ENCODE measurements around the gene ELAC1. TPM values are rescaled to one million over a fixed set of nuclear protein-coding genes. Genes with fewer than 3 reads are reported as not detected.

The ELAC1 gene
- total RNA-seq, 1 donor from 2014 or later = 14.0 TPM

DNA sequence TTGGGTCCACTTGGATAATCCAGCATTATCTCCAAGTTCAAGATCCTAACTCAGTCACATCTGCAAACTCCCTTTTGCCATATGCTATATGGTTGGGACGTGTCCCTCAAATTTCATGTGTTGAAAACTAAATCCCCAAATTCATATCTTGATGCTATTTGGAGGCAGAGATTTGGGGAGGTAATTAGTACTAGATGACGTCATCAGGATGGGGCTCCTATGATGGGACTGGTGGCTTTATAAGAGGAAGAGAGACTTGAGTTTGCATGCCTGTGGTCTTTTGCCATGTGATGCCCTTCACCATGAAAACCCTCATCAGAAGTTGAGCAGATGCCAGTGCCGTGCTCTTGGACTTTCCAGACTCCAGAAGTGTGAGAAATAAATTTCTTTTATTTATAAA, 45.4 kb downstream of the ELAC1 start:
- Mint-ChIP-seq H3K36me3 (ENCODE audit: low read depth) (no peaks in the 10 kb centered on the region), H3K27ac (no peak overlapping the region), H3K27me3 (no peaks in the 10 kb centered on the region), H3K4me1 (no peaks in the 10 kb centered on the region), H3K4me3 (no peak overlapping the region), H3K9me3 (no peaks in the 10 kb centered on the region)
- DNase-seq = no peak
- TF ChIP-seq, protein P1, sequence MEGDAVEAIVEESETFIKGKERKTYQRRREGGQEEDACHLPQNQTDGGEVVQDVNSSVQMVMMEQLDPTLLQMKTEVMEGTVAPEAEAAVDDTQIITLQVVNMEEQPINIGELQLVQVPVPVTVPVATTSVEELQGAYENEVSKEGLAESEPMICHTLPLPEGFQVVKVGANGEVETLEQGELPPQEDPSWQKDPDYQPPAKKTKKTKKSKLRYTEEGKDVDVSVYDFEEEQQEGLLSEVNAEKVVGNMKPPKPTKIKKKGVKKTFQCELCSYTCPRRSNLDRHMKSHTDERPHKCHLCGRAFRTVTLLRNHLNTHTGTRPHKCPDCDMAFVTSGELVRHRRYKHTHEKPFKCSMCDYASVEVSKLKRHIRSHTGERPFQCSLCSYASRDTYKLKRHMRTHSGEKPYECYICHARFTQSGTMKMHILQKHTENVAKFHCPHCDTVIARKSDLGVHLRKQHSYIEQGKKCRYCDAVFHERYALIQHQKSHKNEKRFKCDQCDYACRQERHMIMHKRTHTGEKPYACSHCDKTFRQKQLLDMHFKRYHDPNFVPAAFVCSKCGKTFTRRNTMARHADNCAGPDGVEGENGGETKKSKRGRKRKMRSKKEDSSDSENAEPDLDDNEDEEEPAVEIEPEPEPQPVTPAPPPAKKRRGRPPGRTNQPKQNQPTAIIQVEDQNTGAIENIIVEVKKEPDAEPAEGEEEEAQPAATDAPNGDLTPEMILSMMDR (IDR thresholded peaks at IDR 0.05) = no peak
- intact Hi-C loops (cut with micrococcal nuclease) = no loop called here
- no peak for ATAC-seq (ENCODE audit: low read depth)
- POLR2A ChIA-PET = no interaction called here
- CTCF ChIA-PET = no interaction called here

DNA sequence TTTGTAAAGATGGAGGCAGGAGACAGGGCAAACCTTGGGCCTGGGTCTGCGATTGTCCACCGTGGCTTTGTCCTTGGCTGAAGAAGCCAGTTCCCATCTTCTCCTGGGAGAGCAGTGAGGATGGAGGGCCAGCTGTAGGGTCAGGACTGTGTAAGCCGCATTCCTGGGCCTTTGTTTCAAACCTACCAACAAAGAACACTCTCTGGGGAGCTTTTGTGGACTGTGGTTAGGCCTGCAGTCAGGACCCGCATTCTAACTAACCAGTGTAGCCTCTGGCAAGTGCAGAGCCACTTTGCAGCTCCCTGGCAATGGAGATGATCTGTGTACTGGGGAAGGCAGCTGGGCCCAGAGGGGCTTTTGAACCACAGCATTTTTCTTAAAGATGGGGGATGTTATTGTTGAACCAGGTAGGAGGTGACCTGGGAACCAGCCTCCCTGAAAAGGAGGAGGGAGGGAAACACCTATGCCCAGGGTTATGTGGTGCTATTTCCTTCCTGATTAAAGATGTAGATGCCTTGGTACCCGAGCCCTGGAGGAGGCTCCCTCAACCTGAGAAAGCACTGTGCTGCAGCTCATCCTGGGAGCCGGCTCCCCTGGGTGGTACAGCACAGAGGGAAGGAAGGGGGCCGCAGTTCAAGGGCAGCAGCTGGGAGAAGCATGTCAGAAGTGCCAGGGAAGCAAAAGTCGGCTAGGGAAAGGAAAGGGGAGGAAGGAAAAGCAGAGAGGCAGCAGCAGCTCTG, 49.5 kb downstream of the ELAC1 start:
- Mint-ChIP-seq H3K27me3 (no peaks in the 10 kb centered on the region), H3K4me3 (no peak overlapping the region), H3K27ac (no peak overlapping the region), H3K36me3 (ENCODE audit: low read depth) (peaks cover 4% of the 10 kb centered on the region), H3K9me3 (no peaks in the 10 kb centered on the region), H3K4me1 (no peaks in the 10 kb centered on the region)
- POLR2A ChIA-PET = no interaction called here
- intact Hi-C loops (cut with micrococcal nuclease) = no loop called here
- ATAC-seq (ENCODE audit: low read depth) (no peak), DNase-seq (no peak)
- CTCF ChIA-PET = no interaction called here
- TF ChIP-seq, protein P1 (IDR thresholded peaks at IDR 0.05) = no peak

DNA sequence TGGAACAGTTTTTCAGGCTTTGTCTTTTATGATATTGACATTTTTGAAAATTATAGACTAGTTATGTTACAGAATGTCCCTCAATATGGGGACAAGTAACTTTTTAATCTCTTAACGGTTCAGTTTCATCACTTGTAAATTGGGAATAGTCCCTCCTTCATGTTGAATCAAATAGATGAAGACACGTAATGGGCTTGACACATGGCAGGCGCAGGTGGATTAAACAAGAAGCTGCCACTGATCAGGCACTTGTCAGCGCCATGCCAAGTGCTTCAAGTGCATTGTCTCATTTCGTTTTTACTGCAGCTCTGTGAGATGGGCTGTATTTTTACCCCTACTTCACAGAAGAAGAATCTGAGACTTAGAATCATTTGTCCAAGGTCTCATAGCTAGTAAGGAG, 52.7 kb downstream of the ELAC1 start:
- ChIA-PET CTCF (no interaction called here), POLR2A (no interaction called here)
- Mint-ChIP-seq H3K4me3 (no peak overlapping the region), H3K9me3 (no peaks in the 10 kb centered on the region), H3K4me1 (no peaks in the 10 kb centered on the region), H3K36me3 (ENCODE audit: low read depth) (peaks cover 9% of the 10 kb centered on the region), H3K27me3 (no peaks in the 10 kb centered on the region), H3K27ac (no peak overlapping the region)
- TF ChIP-seq, protein P1 (IDR thresholded peaks at IDR 0.05) = no peak
- intact Hi-C loops (cut with micrococcal nuclease) = no loop called here
- ATAC-seq (ENCODE audit: low read depth) = no peak
- DNase-seq = no peak

- Mint-ChIP-seq H3K27ac (no peak overlapping the region), H3K9me3 (no peaks in the 10 kb centered on the region), H3K27me3 (no peaks in the 10 kb centered on the region), H3K4me1 (no peaks in the 10 kb centered on the region), H3K36me3 (ENCODE audit: low read depth) (peaks cover 9% of the 10 kb centered on the region), H3K4me3 (no peak overlapping the region)
- ATAC-seq (ENCODE audit: low read depth) = no peak
- CTCF ChIA-PET = no interaction called here
- intact Hi-C loops (cut with micrococcal nuclease) = no loop called here
- no peak for DNase-seq
- POLR2A ChIA-PET = no interaction called here
- TF ChIP-seq, protein P1 (IDR thresholded peaks at IDR 0.05) = no peak
Observed at GRCh38 chr18:51021226-51021965, 53.6 kb downstream of the ELAC1 start.

DNA sequence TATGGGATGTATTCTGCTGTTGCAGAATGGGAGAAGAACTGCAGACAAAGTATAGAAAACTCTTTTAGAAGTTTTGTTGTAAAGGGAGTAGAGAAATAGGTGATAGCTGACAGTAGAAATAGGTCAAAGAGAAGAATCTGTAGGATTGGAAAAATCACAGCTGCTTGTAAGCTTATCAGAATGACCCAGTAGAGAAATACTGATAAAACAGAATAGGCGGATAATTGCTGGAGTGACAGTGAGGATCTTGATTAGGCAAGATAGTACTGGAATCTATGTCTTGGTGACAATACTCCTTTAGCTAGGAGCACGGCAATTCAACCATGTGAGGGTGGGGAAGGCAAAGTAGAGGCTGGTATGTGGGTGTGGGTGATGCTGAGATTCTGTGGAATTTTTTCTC, 57.7 kb downstream of the ELAC1 start:
- H3K27ac Mint-ChIP-seq = no peak overlapping the region

More for the DNA sequence above, 57.7 kb downstream of the ELAC1 start:
- DNase-seq (no peak), ATAC-seq (ENCODE audit: low read depth) (no peak)
- Mint-ChIP-seq H3K36me3 (ENCODE audit: low read depth) (peaks cover 13% of the 10 kb centered on the region), H3K27me3 (no peaks in the 10 kb centered on the region), H3K9me3 (no peaks in the 10 kb centered on the region), H3K4me1 (peaks cover 22% of the 10 kb centered on the region), H3K4me3 (no peak overlapping the region)
- intact Hi-C loops (cut with micrococcal nuclease) = no loop called here
- TF ChIP-seq, protein P1 (IDR thresholded peaks at IDR 0.05) = no peak
- CTCF ChIA-PET = interaction anchor here (1.3 kb wide), 1 partner anchor 26 kb away, joined by 3 read pairs; no protein-coding TSS in a partner anchor
- POLR2A ChIA-PET = no interaction called here
